PC-3 (cell line): ENCODE results near the gene P2RX4.

ENCODE experiments used
- EZH2 ChIP-seq: fragments of 300-600 bp; sonication (generic); IDR thresholded peaks from one replicate; pipeline ENCODE4 v1.6.1; 2017; ENCODE audit warnings: antibody characterized with exemption, mild to moderate bottlenecking, low read length; ENCODE audit not compliant: unreplicated experiment
- TF ChIP-seq, protein P1 (sequence below): fragments of 300-600 bp; sonication (generic); conservative IDR thresholded peaks from 2 replicates; pipeline ENCODE4 v1.5.1; 2017; ENCODE audit warnings: antibody characterized with exemption, low read depth, mild to moderate bottlenecking, low read length

DNA sequence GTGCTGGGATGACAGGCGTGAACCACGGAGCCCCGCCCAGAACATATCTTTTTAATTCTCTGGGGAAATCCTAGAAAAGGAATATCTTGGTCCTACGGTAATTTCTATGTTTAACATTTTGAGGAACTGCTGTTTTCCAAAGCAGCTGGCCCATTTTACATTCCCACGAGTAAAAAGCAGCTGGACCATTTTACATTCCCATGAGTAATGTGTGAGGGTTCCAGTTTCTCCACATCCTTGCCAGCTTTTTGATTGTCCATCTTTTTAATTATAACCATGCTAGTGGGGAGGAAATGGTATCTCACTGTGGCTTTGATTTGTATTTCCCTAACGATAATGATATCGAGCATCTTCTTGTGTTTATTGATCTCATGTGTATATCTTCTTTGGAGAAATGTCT is 4.4 kb upstream of the P2RX4 start:
- no peak for TF ChIP-seq EZH2
- TF ChIP-seq, protein P1, sequence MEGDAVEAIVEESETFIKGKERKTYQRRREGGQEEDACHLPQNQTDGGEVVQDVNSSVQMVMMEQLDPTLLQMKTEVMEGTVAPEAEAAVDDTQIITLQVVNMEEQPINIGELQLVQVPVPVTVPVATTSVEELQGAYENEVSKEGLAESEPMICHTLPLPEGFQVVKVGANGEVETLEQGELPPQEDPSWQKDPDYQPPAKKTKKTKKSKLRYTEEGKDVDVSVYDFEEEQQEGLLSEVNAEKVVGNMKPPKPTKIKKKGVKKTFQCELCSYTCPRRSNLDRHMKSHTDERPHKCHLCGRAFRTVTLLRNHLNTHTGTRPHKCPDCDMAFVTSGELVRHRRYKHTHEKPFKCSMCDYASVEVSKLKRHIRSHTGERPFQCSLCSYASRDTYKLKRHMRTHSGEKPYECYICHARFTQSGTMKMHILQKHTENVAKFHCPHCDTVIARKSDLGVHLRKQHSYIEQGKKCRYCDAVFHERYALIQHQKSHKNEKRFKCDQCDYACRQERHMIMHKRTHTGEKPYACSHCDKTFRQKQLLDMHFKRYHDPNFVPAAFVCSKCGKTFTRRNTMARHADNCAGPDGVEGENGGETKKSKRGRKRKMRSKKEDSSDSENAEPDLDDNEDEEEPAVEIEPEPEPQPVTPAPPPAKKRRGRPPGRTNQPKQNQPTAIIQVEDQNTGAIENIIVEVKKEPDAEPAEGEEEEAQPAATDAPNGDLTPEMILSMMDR: no peak
